ENCODE data around the gene COX4I2. TPM values are rescaled to one million over a fixed set of nuclear protein-coding genes. Genes with fewer than 3 reads are reported as not detected.

COX4I2 gene

GRCh38 chr20:31693402-31693801 is 55.7 kb downstream of the COX4I2 start:
- TF ChIP-seq SPI1 (IDR thresholded peaks at IDR 0.05; ENCODE audit: borderline replicate concordance, low read depth), result no peak
- no peak for TF ChIP-seq CTCF (IDR thresholded peaks at IDR 0.05; ENCODE audit: insufficient read depth, low read length)
- TF ChIP-seq GABPA (IDR thresholded peaks at IDR 0.05; ENCODE audit: low read depth), result no peak
- TF ChIP-seq POLR2AphosphoS5 (IDR thresholded peaks at IDR 0.05; ENCODE audit: low read depth), result no peak
- no peak for TF ChIP-seq REST (IDR thresholded peaks at IDR 0.05; ENCODE audit: insufficient replicate concordance, low read depth)
- Histone ChIP-seq H3K4me3 (replicated peaks; ENCODE audit: insufficient read depth, low read length) (no peak overlapping the region), H3K27me3 (ENCODE audit: insufficient read depth, poor library complexity, severe bottlenecking) (no peaks in the 10 kb centered on the region), H3K27ac (replicated peaks) (no peak overlapping the region)
- no peak for DNase-seq (ENCODE audit: low read depth in 1 of 2, low spot score in 1 of 2)

GRCh38 chr20:31693987-31694661 is 56.4 kb downstream of the COX4I2 start:
- no peak overlapping the region for H3K27ac ChIP-seq (replicated peaks)
- DNase-seq (ENCODE audit: low read depth in 1 of 2, low spot score in 1 of 2), result no peak

More at GRCh38 chr20:31693987-31694661, 56.4 kb downstream of the COX4I2 start:
- Histone ChIP-seq H3K4me3 (replicated peaks; ENCODE audit: insufficient read depth, low read length) (no peak overlapping the region), H3K27me3 (ENCODE audit: insufficient read depth, poor library complexity, severe bottlenecking) (no peaks in the 10 kb centered on the region)
- TF ChIP-seq POLR2AphosphoS5 (IDR thresholded peaks at IDR 0.05; ENCODE audit: low read depth) (no peak), REST (IDR thresholded peaks at IDR 0.05; ENCODE audit: insufficient replicate concordance, low read depth) (no peak), SPI1 (IDR thresholded peaks at IDR 0.05; ENCODE audit: borderline replicate concordance, low read depth) (no peak), GABPA (IDR thresholded peaks at IDR 0.05; ENCODE audit: low read depth) (no peak), CTCF (IDR thresholded peaks at IDR 0.05; ENCODE audit: insufficient read depth, low read length) (no peak)

Small RNA genes lying within 50 kb of the gene (microRNA-seq; reads per million reads assigned to microRNA genes)
- gene MIR3193, result not detected

Measured in HL-60 (cell line).